K562 (cell line): Measurements from ENCODE around the gene DEGS2. TPM values are rescaled to one million over a fixed set of nuclear protein-coding genes. Genes with fewer than 3 reads are reported as not detected.

Experiments
- ATAC-seq: fragments of 200-7000 bp; cut with Tn5 transposase; 3 replicates; pipeline ENCODE4 v1.9.1; 2020; ENCODE audit warnings: moderate library complexity
- BruUV-seq: library from RNA; stranded (reverse); fragments of 400-500 nt; replicated peaks from 2 replicates; lab custom pipeline; 2021; lab: Mats Ljungman, UMichigan
- CTCF ChIA-PET: fragments of 300-600 bp; formaldehyde crosslinking; extraction: SDS; loops from one replicate; lab custom pipeline; 2021; ENCODE audit warnings: low intra/inter-chr PET ratio; lab: Yijun Ruan, JAX
- POLR2A ChIA-PET: fragments of 300-600, 350-650 bp; sonication (Branson Sonifier 250); formaldehyde crosslinking; extraction: SDS; loops from one replicate; lab custom pipeline; 2021; ENCODE audit warnings: antibody characterized with exemption, inconsistent platforms; lab: Yijun Ruan, JAX
- DNase-seq, 4 experiments: peaks; one replicate each; pipeline versions ENCODE4 v3.0.0 to v3.0.0-alpha.2; 2011 to 2018; ENCODE audit warnings: low spot score in 3 of 4, mixed read lengths in 3 of 4; ENCODE audit errors: extremely low read depth in 1 of 4
- FAIRE-seq: peaks from 2 replicates; lab custom pipeline; 2011; peaks lifted over from hg19 to GRCh38; lab: Jason Lieb, UNC
- H2AFZ ChIP-seq: 2 replicates; pipeline ENCODE4 v1.6.0; 2011; ENCODE audit warnings: low read depth, low read length, control low read depth, inconsistent platforms
- H3K27ac ChIP-seq: fragments of 200-600 bp; 3 replicates; pipeline ENCODE4 v1.8.0; 2011; ENCODE audit warnings: low read depth, mild to moderate bottlenecking, control low read depth, inconsistent platforms, low read length, moderate library complexity, mixed read lengths; ENCODE audit errors: extremely low read depth
- H3K27me3 ChIP-seq, 2 experiments: fragments of 300-600 bp in 1 of 2; 2 replicates in 1 of 2; 3 replicates in 1 of 2; pipeline versions ENCODE4 v1.6.0 to v1.8.0; 2011; ENCODE audit warnings: inconsistent platforms in 2 of 2, low read length in 2 of 2, mild to moderate bottlenecking in 1 of 2, mixed read lengths in 1 of 2, moderate library complexity in 1 of 2; ENCODE audit not compliant: control insufficient read depth in 2 of 2, insufficient read depth in 2 of 2
- H3K36me3 ChIP-seq: fragments of 300-600 bp; 3 replicates; pipeline ENCODE4 v1.8.0; 2011; ENCODE audit warnings: mild to moderate bottlenecking, low read length, inconsistent platforms; ENCODE audit not compliant: control insufficient read depth, insufficient read depth
- H3K4me1 ChIP-seq, 2 experiments: fragments of 200-600 bp in 1 of 2; replicated peaks in 1 of 2; 2 replicates in 1 of 2; 3 replicates in 1 of 2; pipeline versions ENCODE4 v1.5.1 to v1.8.0; 2011; ENCODE audit warnings: inconsistent platforms in 2 of 2, low read length in 2 of 2, mild to moderate bottlenecking in 1 of 2, mixed read lengths in 1 of 2, moderate library complexity in 1 of 2; ENCODE audit not compliant: control insufficient read depth in 2 of 2, insufficient read depth in 2 of 2
- H3K4me2 ChIP-seq: 2 replicates; pipeline ENCODE4 v1.6.1; 2011; ENCODE audit warnings: low read length, control low read depth, inconsistent platforms, mixed read lengths; ENCODE audit not compliant: insufficient read depth
- H3K4me3 ChIP-seq: fragments of 200-600 bp; sonication (generic), shearing (Covaris generic); 2 replicates; pipeline ENCODE4 v1.5.1; 2016; ENCODE audit warnings: control low read depth, inconsistent platforms
- H3K79me2 ChIP-seq: fragments of 200-600 bp; 3 replicates; pipeline ENCODE4 v1.8.0; 2011; ENCODE audit warnings: low read length, inconsistent platforms; ENCODE audit not compliant: control insufficient read depth, insufficient read depth
- H3K9ac ChIP-seq, 2 experiments: 2 replicates each; pipeline versions ENCODE4 v1.6.0 to v1.6.1; 2011; ENCODE audit warnings: low read depth in 2 of 2, low read length in 2 of 2, control low read depth in 1 of 2, inconsistent platforms in 1 of 2, mild to moderate bottlenecking in 1 of 2, mixed read lengths in 1 of 2; ENCODE audit not compliant: insufficient read depth in 1 of 2
- H3K9me1 ChIP-seq: one replicate; pipeline ENCODE4 v1.6.0; 2011; ENCODE audit warnings: inconsistent platforms, mild to moderate bottlenecking, low read length, moderate library complexity; ENCODE audit not compliant: control insufficient read depth, insufficient read depth
- H3K9me3 ChIP-seq: replicated peaks from 2 replicates; pipeline ENCODE4 v1.5.1; 2011; ENCODE audit warnings: low read depth, low read length, inconsistent platforms; ENCODE audit not compliant: control insufficient read depth, insufficient read depth
- H4K20me1 ChIP-seq: replicated peaks from 2 replicates; pipeline ENCODE4 v1.6.1; 2011; ENCODE audit warnings: low read length, inconsistent platforms, mixed read lengths; ENCODE audit not compliant: control insufficient read depth, insufficient read depth
- EWSR1 ChIP-seq: fragments of 450-650 bp; IDR thresholded peaks from 2 replicates; pipeline ENCODE4 v1.6.1; 2018; ENCODE audit warnings: borderline replicate concordance, mild to moderate bottlenecking, low read depth, moderate library complexity; ENCODE audit not compliant: partially characterized antibody
- GTF2F1 ChIP-seq: IDR thresholded peaks from 2 replicates; pipeline ENCODE4 v1.6.1; 2011; ENCODE audit warnings: low read depth, low read length, improper control_type of control experiment
- NRF1 ChIP-seq, 2 experiments: fragments of 450-650 bp; IDR thresholded peaks in 1 of 2; conservative IDR thresholded peaks in 1 of 2; 2 replicates each; pipeline ENCODE4 v1.6.1; 2014; ENCODE audit warnings: mild to moderate bottlenecking in 2 of 2
- PHF20 ChIP-seq: fragments of 450-650 bp; IDR thresholded peaks from 2 replicates; pipeline ENCODE4 v1.6.1; 2018; ENCODE audit not compliant: partially characterized antibody
- SIX5 ChIP-seq, 2 experiments: IDR thresholded peaks; 2 replicates each; pipeline ENCODE4 v1.6.1; 2011; ENCODE audit warnings: low read length in 2 of 2, borderline replicate concordance in 1 of 2, low read depth in 1 of 2, mild to moderate bottlenecking in 1 of 2, moderate library complexity in 1 of 2; ENCODE audit not compliant: insufficient read depth in 1 of 2
- STAT6 ChIP-seq: sonication (generic); formaldehyde crosslinking; IDR thresholded peaks from 2 replicates; pipeline ENCODE4 v1.8.1; 2023; ENCODE audit warnings: mild to moderate bottlenecking, missing genetic modification reagents
- TCF15 ChIP-seq: fragments of 250-450 bp; sonication (Bioruptor Pico); IDR thresholded peaks from 2 replicates; pipeline ENCODE4 v1.8.0; 2022; ENCODE audit warnings: moderate library complexity, mild to moderate bottlenecking, inconsistent platforms
- ZNF282 ChIP-seq: sonication (generic); formaldehyde crosslinking; IDR thresholded peaks from 2 replicates; pipeline ENCODE4 v1.8.1; 2023; ENCODE audit warnings: missing genetic modification reagents
- ZNF41 ChIP-seq: fragments of 250-450 bp; sonication (Bioruptor Pico); conservative IDR thresholded peaks from 2 replicates; pipeline ENCODE4 v1.4.0; 2020; ENCODE audit warnings: mild to moderate bottlenecking
- WGBS: fragments of 100-300 bp; shearing (Covaris generic); methylation state at CpG from one replicate; pipeline ENCODE4 v1.1.6; 2016; ENCODE audit warnings: low coverage, mixed read lengths; ENCODE audit not compliant: insufficient coverage; ENCODE audit errors: missing lambda C conversion rate; 5-methylcytosine and 5-hydroxymethylcytosine counted together
- in situ Hi-C: fragments of 300-500 bp; cut with MboI; formaldehyde crosslinking; loops from 4 replicates; pipeline ENCODE4 v1.15.0; 2018; ENCODE audit warnings: inconsistent platforms, mixed read lengths
- intact Hi-C: fragments of 100-400 bp; cut with micrococcal nuclease; formaldehyde crosslinking; loops from 2 replicates; pipeline ENCODE4 v1.14.2; 2022
- polyA plus RNA-seq, 8 experiments: library from polyadenylated mRNA; depleted of rRNA in 4 of 8; stranded (reverse) in 5 of 8; unstranded in 3 of 8; fragments of >200 nt; fragmentation: Nextera tagmentation in 2 of 8; fragmentation: Illumina TruSeq in 1 of 8; extraction: Ambion mirVana in 2 of 8; extraction: Trizol in 1 of 8; gene quantifications; 2 replicates each; pipeline versions ENCODE4 v1.2.1 to v1.2.3, GENCODE V29; 2011 to 2014; ENCODE audit warnings: inconsistent platforms in 1 of 8, missing spikeins in 1 of 8
- total RNA-seq, 7 experiments: library from RNA; depleted of rRNA in 6 of 7; stranded (reverse); fragments of >200 nt in 6 of 7; fragmentation: Illumina TruSeq in 2 of 7; extraction: Trizol in 2 of 7; gene quantifications; 2 replicates each; pipeline versions ENCODE4 v1.2.1 to v1.2.3, GENCODE V29; 2011 to 2021; ENCODE audit warnings: low replicate concordance in 1 of 7

DEGS2 gene
- total and polyA plus RNA-seq, 9 of the 15 experiments (the other 6 are each of a cell fraction or from before 2014, with no cell fraction given) = 0.22 to 2.9 (median 0.70) TPM

GRCh38 chr14:100160534-100160916 lies 1.1 kb upstream of the DEGS2 start:
- Histone ChIP-seq H3K27ac (no peak overlapping the region), H3K9ac (no peak overlapping the region), H3K4me2 (no peak overlapping the region), H3K9me1 (no peaks in the 10 kb centered on the region), H3K4me3 (no peak overlapping the region), H3K4me1 (peaks cover 0 to 11% of the 10 kb centered on the region in 2 experiments; a peak in 3 of 5 replicates), H3K27me3 (no peaks in the 10 kb centered on the region), H2AFZ (no peak overlapping the region), H4K20me1 (no peaks in the 10 kb centered on the region), H3K36me3 (no peaks in the 10 kb centered on the region)
- DNase-seq (no peak), FAIRE-seq (no peak)
- intact Hi-C loops = no loop called here
- TF ChIP-seq PHF20 (no peak), ZNF41 (CRISPR knock-in tag) (no peak), EWSR1 (no peak), GTF2F1 (no peak), STAT6 (CRISPR knock-in tag) (no peak), NRF1 (conservative IDR thresholded peaks at IDR 0.05 in 1 of 2, IDR thresholded peaks at IDR 0.05 in 1 of 2) (no peak), SIX5 (IDR thresholded peaks at IDR 0.05; ENCODE audit: borderline replicate concordance in 1 of 2, insufficient read depth in 1 of 2, low read depth in 1 of 2, low read length in 2 of 2) (no peak), TCF15 (CRISPR knock-in tag) (no peak), ZNF282 (CRISPR knock-in tag) (no peak)
- TF ChIP-seq, all 486 proteins: peak for 0
- ATAC-seq = no peak
- BruUV-seq = no TSS peak
- CTCF ChIA-PET = no interaction called here
- Histone ChIP-seq H3K79me2 (no peaks in the 10 kb centered on the region), H3K9me3 (no peaks in the 10 kb centered on the region)
- in situ Hi-C loops = no loop called here
- POLR2A ChIA-PET = interaction anchor here (1.9 kb wide), 1 partner anchor 18 kb away, joined by 5 read pairs; no protein-coding TSS in a partner anchor
- 96% methylated on average over 4 of the region's 7 CpGs for WGBS
